Fibroblast of skin of scalp (primary cell): Measurements from ENCODE around the gene FOXP1.

Experiments used
- DNase-seq: peaks from one replicate; pipeline ENCODE4 v3.0.0-alpha.2; 2013

The FOXP1 gene

GRCh38 chr3:71586810-71587242 lies 3.3 kb upstream of the FOXP1 start:
- DNase-seq, result no peak

- DNase-seq, result peak; percentile 65
Measured at GRCh38 chr3:71585887-71586809, 2.6 kb upstream of the FOXP1 start.

- DNase-seq, result no peak
Measured at GRCh38 chr3:71585131-71585530, 1.6 kb upstream of the FOXP1 start.

GRCh38 chr3:71584394-71585011 lies 975 bp upstream of the FOXP1 start:
- DNase-seq, result peak; percentile 76

GRCh38 chr3:71582612-71583565 lies 639 bp downstream of the FOXP1 start:
- DNase-seq, result peak; percentile 82

- peak; percentile 88 for DNase-seq
Measured at GRCh38 chr3:71582036-71582611, 1.4 kb downstream of the FOXP1 start.

GRCh38 chr3:71581457-71582035 lies 2.0 kb downstream of the FOXP1 start:
- DNase-seq, result no peak

- no peak for DNase-seq
Measured at GRCh38 chr3:71580636-71581456, 2.7 kb downstream of the FOXP1 start.

- DNase-seq, result peak; percentile 77
Measured at GRCh38 chr3:71579935-71580406, 3.6 kb downstream of the FOXP1 start.

GRCh38 chr3:71579326-71579934 lies 4.1 kb downstream of the FOXP1 start:
- DNase-seq, result no peak

GRCh38 chr3:71578054-71578751 lies 5.3 kb downstream of the FOXP1 start:
- no peak for DNase-seq

- DNase-seq, result no peak
Measured at GRCh38 chr3:71577011-71577410, 6.5 kb downstream of the FOXP1 start.

GRCh38 chr3:71575433-71575832 lies 8.1 kb downstream of the FOXP1 start:
- DNase-seq, result no peak

- DNase-seq, result no peak
Measured at GRCh38 chr3:71573181-71573580, 10.3 kb downstream of the FOXP1 start.

GRCh38 chr3:71570546-71570945 lies 13.0 kb downstream of the FOXP1 start:
- DNase-seq, result no peak

- DNase-seq, result no peak
Measured at GRCh38 chr3:71568207-71568606, 15.3 kb downstream of the FOXP1 start.

- DNase-seq, result no peak
Measured at GRCh38 chr3:71566776-71567175, 16.8 kb downstream of the FOXP1 start.

GRCh38 chr3:71565976-71566375 lies 17.6 kb downstream of the FOXP1 start:
- DNase-seq, result no peak

- DNase-seq, result no peak
Measured at GRCh38 chr3:71565316-71565715, 18.2 kb downstream of the FOXP1 start.

GRCh38 chr3:71564361-71564760 lies 19.2 kb downstream of the FOXP1 start:
- DNase-seq, result no peak
